Right hindlimb (tissue), 1 donor: Measurements from ENCODE around the gene ATL2.
"Not testable (repeated sequence)": the region's sequence is repeated elsewhere in the genome, so short reads cannot be mapped to it uniquely, and the experiment has no call there.

Experiments
- DNase-seq: peaks from one replicate; pipeline ENCODE4 v3.0.0-alpha.2; 2018

Gene ATL2

GRCh38 chr2:38268691-38269327, 108.3 kb downstream of the ATL2 start:
- no peak for DNase-seq

- no peak for DNase-seq
These were observed 109.1 kb downstream of the ATL2 start for GRCh38 chr2:38268001-38268400.

- no peak for DNase-seq
These were observed 109.7 kb downstream of the ATL2 start for GRCh38 chr2:38267270-38267925.

- no peak for DNase-seq
These were observed 110.6 kb downstream of the ATL2 start for GRCh38 chr2:38266382-38267061.

- no peak for DNase-seq
These were observed 111.6 kb downstream of the ATL2 start for GRCh38 chr2:38265461-38265860.

- no peak for DNase-seq
These were observed 112.5 kb downstream of the ATL2 start for GRCh38 chr2:38264396-38265221.

- no peak for DNase-seq
These were observed 113.8 kb downstream of the ATL2 start for GRCh38 chr2:38263293-38263692.

- no peak for DNase-seq
These were observed 114.8 kb downstream of the ATL2 start for GRCh38 chr2:38262069-38262871.

- no peak for DNase-seq
These were observed 115.5 kb downstream of the ATL2 start for GRCh38 chr2:38261569-38262068.

GRCh38 chr2:38260972-38261371, 116.1 kb downstream of the ATL2 start:
- no peak for DNase-seq

GRCh38 chr2:38260469-38260868, 116.6 kb downstream of the ATL2 start:
- DNase-seq = no peak

- DNase-seq = no peak
These were observed 117.8 kb downstream of the ATL2 start for GRCh38 chr2:38259311-38259710.

- DNase-seq = not testable (repeated sequence)
These were observed 119.4 kb downstream of the ATL2 start for GRCh38 chr2:38257680-38258079.

GRCh38 chr2:38256610-38257009, 120.5 kb downstream of the ATL2 start:
- no peak for DNase-seq

GRCh38 chr2:38255211-38255610, 121.9 kb downstream of the ATL2 start:
- no peak for DNase-seq

- no peak for DNase-seq
These were observed 122.3 kb downstream of the ATL2 start for GRCh38 chr2:38254796-38255195.

- DNase-seq = no peak
These were observed 125.1 kb downstream of the ATL2 start for GRCh38 chr2:38251940-38252339.

GRCh38 chr2:38248707-38249106, 128.4 kb downstream of the ATL2 start:
- DNase-seq = no peak

- no peak for DNase-seq
These were observed 128.8 kb downstream of the ATL2 start for GRCh38 chr2:38248255-38248654.

- DNase-seq = no peak
These were observed 131.0 kb downstream of the ATL2 start for GRCh38 chr2:38246105-38246504.

- no peak for DNase-seq
These were observed 131.9 kb downstream of the ATL2 start for GRCh38 chr2:38245114-38245641.

GRCh38 chr2:38244301-38244700, 132.8 kb downstream of the ATL2 start:
- DNase-seq = no peak
